OCI-LY1 (cell line): ENCODE measurements around the gene POLDIP2.

Experiments used
- EZH2 ChIP-seq: fragments of 200-600 bp; sonication (generic), shearing (Covaris generic); IDR thresholded peaks from 2 replicates; pipeline ENCODE4 v1.8.0; 2017; ENCODE audit warnings: borderline replicate concordance, mixed run types, mild to moderate bottlenecking, antibody characterized with exemption, low read length, moderate library complexity, mixed read lengths
- TF ChIP-seq, protein P1 (sequence below): fragments of 200-600 bp; sonication (generic), shearing (Covaris generic); IDR thresholded peaks from 2 replicates; pipeline ENCODE4 v1.5.1; 2017; ENCODE audit warnings: mild to moderate bottlenecking, antibody characterized with exemption, low read length, moderate library complexity, mixed read lengths

GRCh38 chr17:28313841-28314240, 43.5 kb downstream of the POLDIP2 start:
- TF ChIP-seq, protein P1, sequence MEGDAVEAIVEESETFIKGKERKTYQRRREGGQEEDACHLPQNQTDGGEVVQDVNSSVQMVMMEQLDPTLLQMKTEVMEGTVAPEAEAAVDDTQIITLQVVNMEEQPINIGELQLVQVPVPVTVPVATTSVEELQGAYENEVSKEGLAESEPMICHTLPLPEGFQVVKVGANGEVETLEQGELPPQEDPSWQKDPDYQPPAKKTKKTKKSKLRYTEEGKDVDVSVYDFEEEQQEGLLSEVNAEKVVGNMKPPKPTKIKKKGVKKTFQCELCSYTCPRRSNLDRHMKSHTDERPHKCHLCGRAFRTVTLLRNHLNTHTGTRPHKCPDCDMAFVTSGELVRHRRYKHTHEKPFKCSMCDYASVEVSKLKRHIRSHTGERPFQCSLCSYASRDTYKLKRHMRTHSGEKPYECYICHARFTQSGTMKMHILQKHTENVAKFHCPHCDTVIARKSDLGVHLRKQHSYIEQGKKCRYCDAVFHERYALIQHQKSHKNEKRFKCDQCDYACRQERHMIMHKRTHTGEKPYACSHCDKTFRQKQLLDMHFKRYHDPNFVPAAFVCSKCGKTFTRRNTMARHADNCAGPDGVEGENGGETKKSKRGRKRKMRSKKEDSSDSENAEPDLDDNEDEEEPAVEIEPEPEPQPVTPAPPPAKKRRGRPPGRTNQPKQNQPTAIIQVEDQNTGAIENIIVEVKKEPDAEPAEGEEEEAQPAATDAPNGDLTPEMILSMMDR, result no peak
- no peak for TF ChIP-seq EZH2
